Right ventricle myocardium inferior (tissue), 1 donor: ENCODE results near the gene PDGFC. TPM values are rescaled to one million over a fixed set of nuclear protein-coding genes. Genes with fewer than 3 reads are reported as not detected.

Source experiments
- ATAC-seq: fragments of 200-7000 bp; cut with Tn5 transposase; one replicate; pipeline ENCODE4 v1.9.1; 2020; ENCODE audit warnings: mild to moderate bottlenecking, moderate library complexity
- DNase-seq: peaks from one replicate; pipeline ENCODE4 v3.0.0; 2021; ENCODE audit errors: missing footprints
- intact Hi-C: fragments of 100-400 bp; cut with DNase I; formaldehyde crosslinking; loops from one replicate; pipeline ENCODE4 v1.11.0; 2022
- total RNA-seq: library from RNA; stranded (reverse); fragmentation: NEBNext Ultra II Directional; extraction: Animal tissue kit (Norgen Biotek cat#: 25700); gene quantifications from one replicate; pipeline ENCODE4 v1.2.1, GENCODE V29; 2021
- donor health status: DM: no; HTN: yes; CAD: no; lungs with severe emphysema.

Gene PDGFC
- total RNA-seq, 1 donor from 2014 or later, result 12.6 TPM

DNA sequence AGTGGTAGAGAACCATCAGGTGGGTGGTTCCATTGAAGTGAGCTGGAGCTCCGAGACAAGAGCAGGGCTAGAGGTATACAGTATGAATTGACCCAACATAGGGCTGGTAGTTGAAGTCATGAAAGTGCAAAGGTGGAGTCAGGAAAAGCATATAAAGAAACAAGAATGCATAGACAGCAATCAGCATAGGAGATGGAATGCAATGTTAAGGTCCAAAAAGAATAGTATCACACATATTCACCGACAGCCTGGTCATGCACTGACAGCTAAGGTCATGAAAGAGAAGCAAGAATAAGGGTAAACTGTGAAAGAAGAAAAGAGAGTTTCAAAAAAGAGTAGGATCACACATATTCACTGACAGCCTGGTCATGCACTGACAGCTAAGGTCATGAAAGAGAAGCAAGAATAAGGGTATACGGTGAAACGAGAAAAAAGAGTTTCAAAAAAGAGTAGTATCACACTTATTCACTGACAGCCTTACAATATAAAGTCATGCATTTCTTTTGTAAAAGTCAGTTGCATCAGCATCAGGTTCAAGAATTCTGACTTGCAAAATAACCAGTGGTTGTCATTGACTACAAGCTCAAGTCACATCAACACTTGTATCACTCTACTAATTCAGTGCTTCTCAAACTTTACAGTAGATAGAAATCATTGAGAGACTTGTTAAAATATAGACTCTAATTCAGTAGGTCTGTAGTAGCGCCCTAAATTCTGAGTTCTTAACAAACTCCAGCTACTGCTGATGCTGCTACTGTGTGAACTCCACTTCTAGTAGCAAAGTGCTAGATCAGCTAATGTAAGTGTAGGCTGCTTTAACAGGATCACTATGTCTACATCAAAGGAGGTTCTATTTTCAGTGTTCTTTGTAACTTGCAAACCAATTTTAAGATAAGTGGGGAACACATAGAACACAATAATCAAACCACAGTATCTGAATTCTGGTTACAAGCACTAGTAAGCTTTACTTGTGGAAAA lies 221.9 kb downstream of the PDGFC start:
- intact Hi-C loops, result no loop called here
- DNase-seq, result no peak
- no peak for ATAC-seq

GRCh38 chr4:156746111-156746510 lies 225.5 kb downstream of the PDGFC start:
- DNase-seq, result no peak

DNA sequence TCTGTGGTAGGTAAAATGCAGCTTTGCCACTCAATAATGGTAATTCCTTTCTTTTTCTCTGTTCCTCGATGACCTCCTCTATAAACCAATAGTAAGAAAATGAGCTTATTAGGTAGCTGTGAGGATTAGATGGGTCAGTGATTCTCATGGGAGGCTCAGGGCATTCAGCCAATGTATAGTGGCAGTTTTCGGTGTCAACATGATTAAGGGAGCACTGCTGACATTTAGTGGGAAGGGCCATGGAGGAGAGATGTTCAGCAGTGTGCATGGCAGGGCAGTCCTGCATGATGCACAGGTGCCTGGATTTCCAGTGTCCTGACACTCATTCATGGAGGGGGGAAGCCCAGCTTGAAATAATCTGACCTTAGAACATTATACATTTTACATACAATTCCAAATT lies 232.8 kb downstream of the PDGFC start:
- intact Hi-C loops, result no loop called here
- ATAC-seq, result no peak
- no peak for DNase-seq

More at GRCh38 chr4:156746111-156746510, 225.5 kb downstream of the PDGFC start:
- no peak for ATAC-seq
- intact Hi-C loops, result no loop called here

GRCh38 chr4:156734965-156735895 lies 236.4 kb downstream of the PDGFC start:
- ATAC-seq, result no peak
- DNase-seq, result no peak
- intact Hi-C loops, result no loop called here

GRCh38 chr4:156733582-156733981 lies 238.0 kb downstream of the PDGFC start:
- DNase-seq (no peak), ATAC-seq (no peak)
- intact Hi-C loops, result no loop called here

GRCh38 chr4:156732634-156733033 lies 239.0 kb downstream of the PDGFC start:
- intact Hi-C loops, result no loop called here
- no peak for DNase-seq
- ATAC-seq, result no peak

- ATAC-seq, result no peak
- no peak for DNase-seq
- intact Hi-C loops, result no loop called here
Measured at GRCh38 chr4:156729416-156729815, 242.2 kb downstream of the PDGFC start.

DNA sequence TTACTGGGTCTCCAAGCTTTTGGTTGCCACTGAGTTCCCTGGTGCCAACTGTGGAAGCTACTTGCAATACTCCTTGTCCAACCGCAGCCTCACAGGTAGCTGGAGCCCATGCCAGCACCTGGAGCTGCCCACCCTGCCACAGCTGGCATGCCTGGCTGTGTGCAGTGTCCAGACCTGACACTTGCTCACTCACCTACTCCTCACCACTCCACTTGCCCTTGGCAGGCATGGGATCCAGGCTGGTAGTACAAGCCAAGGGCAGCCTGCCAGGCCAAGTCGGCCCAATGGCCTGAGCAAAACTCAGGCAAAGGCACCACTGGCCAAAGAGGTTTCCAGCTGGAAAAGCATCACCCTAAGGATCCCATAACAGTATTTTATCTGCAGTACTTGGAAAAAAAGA lies 246.3 kb downstream of the PDGFC start:
- peak; percentile 93 for ATAC-seq
- DNase-seq, result peak; percentile 73
- intact Hi-C loops, result no loop called here

GRCh38 chr4:156723951-156724668 lies 247.5 kb downstream of the PDGFC start:
- ATAC-seq, result no peak
- no peak for DNase-seq
- intact Hi-C loops, result no loop called here

- ATAC-seq (no peak), DNase-seq (no peak)
- intact Hi-C loops, result no loop called here
Measured at GRCh38 chr4:156718226-156718625, 253.4 kb downstream of the PDGFC start.

DNA sequence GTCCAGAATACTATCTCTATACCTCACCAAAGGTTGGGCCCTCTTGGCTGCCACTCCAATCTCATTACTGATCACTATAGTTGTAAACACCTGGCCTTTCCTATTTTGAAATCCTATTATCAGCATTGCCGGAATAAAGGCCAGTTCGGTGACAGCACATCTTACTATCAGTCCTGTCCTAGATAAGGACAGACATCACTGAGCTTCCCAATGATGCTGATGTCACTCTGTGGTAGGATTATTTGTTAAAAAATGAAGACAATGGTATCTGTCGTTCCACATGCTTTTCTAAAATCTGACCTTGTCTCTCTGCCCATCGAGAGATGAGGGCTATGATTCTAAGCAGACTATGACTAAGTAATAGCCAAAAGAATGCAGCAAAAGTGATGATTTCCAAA lies 260.4 kb downstream of the PDGFC start:
- intact Hi-C loops, result no loop called here
- ATAC-seq, result no peak
- no peak for DNase-seq

Other genes starting within 250 kb of the PDGFC start
- gene GLRB, start 104.4 kb upstream of the PDGFC start, total RNA-seq, result 9.9 TPM
- not detected for gene GRIA2, start 248.9 kb upstream of the PDGFC start, total RNA-seq